A549 (cell line): ENCODE data around the gene CDR2. TPM values are rescaled to one million over a fixed set of nuclear protein-coding genes. Genes with fewer than 3 reads are reported as not detected.
A peak's percentile ranks its signal among the peaks of the same experiment; 100 is the strongest.

Experiments
- ATAC-seq, 2 experiments: fragments of 200-7000 bp in 1 of 2; fragments of >200 bp in 1 of 2; cut with Nextera tagmentation in 1 of 2; cut with Tn5 transposase in 1 of 2; 3 replicates each; pipeline versions ENCODE4 v1.8.0 to v1.9.1; 2018 to 2020; ENCODE audit warnings: mild to moderate bottlenecking in 1 of 2, moderate library complexity in 1 of 2
- CTCF ChIA-PET: fragments of 300-600 bp; sonication (Branson Sonifier 250); formaldehyde crosslinking; extraction: SDS; loops from one replicate; lab custom pipeline; 2021; ENCODE audit warnings: antibody characterized with exemption, inconsistent platforms; lab: Yijun Ruan, JAX
- POLR2A ChIA-PET: fragments of 350-600 bp; formaldehyde crosslinking; extraction: SDS; loops from one replicate; lab custom pipeline; 2021; ENCODE audit warnings: antibody characterized with exemption, inconsistent platforms; lab: Yijun Ruan, JAX
- DNase-seq, 2 experiments: peaks; one replicate each; pipeline versions ENCODE4 v3.0.0 to v3.0.0-alpha.2; 2011 to 2016; ENCODE audit warnings: low read depth in 1 of 2, low spot score in 1 of 2
- FAIRE-seq: peaks from 2 replicates; lab custom pipeline; 2011; peaks lifted over from hg19 to GRCh38; lab: Jason Lieb, UNC
- H3K27ac ChIP-seq, 2 experiments: fragments of >200 bp; sonication (Bioruptor Twin); formaldehyde crosslinking; 3 replicates each; pipeline ENCODE4 v1.5.1; 2016 to 2017
- H3K4me1 ChIP-seq: fragments of >200 bp; sonication (Bioruptor Twin); formaldehyde crosslinking; 3 replicates; pipeline ENCODE4 v1.6.1; 2016
- H3K4me2 ChIP-seq: fragments of >200 bp; sonication (Bioruptor Twin); formaldehyde crosslinking; 3 replicates; pipeline ENCODE4 v1.6.1; 2016
- H3K4me3 ChIP-seq: fragments of >200 bp; sonication (Bioruptor Twin); formaldehyde crosslinking; 3 replicates; pipeline ENCODE4 v1.5.1; 2016
- H3K9me3 ChIP-seq: fragments of >200 bp; sonication (Bioruptor Twin); formaldehyde crosslinking; 3 replicates; pipeline ENCODE4 v1.6.1; 2016
- CHD2 ChIP-seq: fragments of 150-350 bp; IDR thresholded peaks from 2 replicates; pipeline ENCODE4 v1.6.1; 2014; ENCODE audit warnings: low read length; ENCODE audit not compliant: partially characterized antibody
- E2F6 ChIP-seq: IDR thresholded peaks from 2 replicates; pipeline ENCODE4 v1.6.1; 2012; ENCODE audit warnings: low read depth, borderline replicate concordance
- EHF ChIP-seq: fragments of 250-450 bp; sonication (Bioruptor Pico); IDR thresholded peaks from 2 replicates; pipeline ENCODE4 v1.5.0; 2020; ENCODE audit warnings: mild to moderate bottlenecking
- HOXB5 ChIP-seq: fragments of 250-450 bp; sonication (Bioruptor Pico); IDR thresholded peaks from 2 replicates; pipeline ENCODE4 v1.5.0; 2020; ENCODE audit warnings: mild to moderate bottlenecking, moderate library complexity
- JUN ChIP-seq, 2 experiments: fragments of >200 bp; sonication (Bioruptor Twin); formaldehyde crosslinking; IDR thresholded peaks; 2 replicates in 1 of 2; 3 replicates in 1 of 2; pipeline ENCODE4 v1.6.1; 2016 to 2017
- KDM1A ChIP-seq: fragments of 200-600 bp; sonication (generic); IDR thresholded peaks from 2 replicates; pipeline ENCODE4 v1.6.1; 2016; ENCODE audit warnings: low read depth, mild to moderate bottlenecking
- KDM5A ChIP-seq: fragments of 200-600 bp; sonication (generic); IDR thresholded peaks from 2 replicates; pipeline ENCODE4 v1.6.1; 2016; ENCODE audit warnings: antibody characterized with exemption, mild to moderate bottlenecking
- NFE2L2 ChIP-seq: fragments of 150-350 bp; conservative IDR thresholded peaks from 2 replicates; pipeline ENCODE4 v1.6.1; 2014; ENCODE audit warnings: low read length
- PHF8 ChIP-seq: fragments of 200-600 bp; sonication (generic); IDR thresholded peaks from 2 replicates; pipeline ENCODE4 v1.6.1; 2016; ENCODE audit warnings: low read depth, mild to moderate bottlenecking, antibody characterized with exemption, moderate library complexity, borderline replicate concordance
- POLR2A ChIP-seq: IDR thresholded peaks from 2 replicates; pipeline ENCODE4 v1.6.1; 2012; ENCODE audit warnings: mild to moderate bottlenecking, low read length
- TFCP2L1 ChIP-seq: fragments of 250-450 bp; sonication (Bioruptor Pico); IDR thresholded peaks from 2 replicates; pipeline ENCODE4 v1.5.0; 2021; ENCODE audit warnings: mild to moderate bottlenecking
- ZNF302 ChIP-seq: fragments of 250-450 bp; sonication (Bioruptor Pico); IDR thresholded peaks from 2 replicates; pipeline ENCODE4 v1.9.0; 2021; ENCODE audit warnings: inconsistent platforms, mild to moderate bottlenecking, moderate library complexity
- WGBS: methylation state at CpG from one replicate; pipeline ENCODE4 v1.1.6; 2017; ENCODE audit errors: missing lambda C conversion rate; 5-methylcytosine and 5-hydroxymethylcytosine counted together
- polyA minus RNA-seq: library from RNA; depleted of rRNA, polyadenylated mRNA; stranded (reverse); fragments of >200 nt; gene quantifications from 2 replicates; pipeline ENCODE4 v1.2.3, GENCODE V29; 2011; rRNA and poly(A)+ RNA removed
- polyA plus RNA-seq, 4 experiments: library from polyadenylated mRNA; depleted of rRNA in 3 of 4; stranded (reverse); fragments of >200 nt; fragmentation: RNase III in 1 of 4; extraction: RNeasy Plus Mini Kit Qiagen cat#74134 plus additional on column Dnase treatment in 1 of 4; gene quantifications; 2 replicates in 3 of 4; 3 replicates in 1 of 4; pipeline ENCODE4 v1.2.3, GENCODE V29; 2011 to 2017
- TF ChIP-seq, protein P1 (sequence below): fragments of >200 bp; sonication (Bioruptor Twin); formaldehyde crosslinking; IDR thresholded peaks from 3 replicates; pipeline ENCODE4 v1.6.1; 2016
- TF ChIP-seq, protein P2 (sequence below): fragments of 200-600 bp; sonication (generic); IDR thresholded peaks from 2 replicates; pipeline ENCODE4 v1.6.1; 2016; ENCODE audit warnings: antibody characterized with exemption, mild to moderate bottlenecking, moderate library complexity
- TF ChIP-seq, protein P3 (sequence below): IDR thresholded peaks from 2 replicates; pipeline ENCODE4 v1.6.1; 2012
- TF ChIP-seq, protein P4 (sequence below): fragments of 250-450 bp; sonication (Bioruptor Pico); IDR thresholded peaks from 2 replicates; pipeline ENCODE4 v1.5.0; 2020; ENCODE audit warnings: low read depth, mild to moderate bottlenecking, moderate library complexity
- TF ChIP-seq, protein P5 (sequence below): IDR thresholded peaks from 2 replicates; pipeline ENCODE4 v1.6.1; 2012

CDR2 gene
- 38.4 and 44.3 TPM in 2 replicates for polyA plus RNA-seq (2011; rRNA removed)
- 22.3 and 24.0 TPM in 2 replicates for polyA plus RNA-seq (2012; cell fraction: cytosol; rRNA removed)
- 14.1 and 15.6 TPM in 2 replicates for polyA plus RNA-seq (2012; cell fraction: nucleus; rRNA removed)
- polyA plus RNA-seq (2017; fragmentation: RNase III; extraction: RNeasy Plus Mini Kit Qiagen cat#74134 plus additional on column Dnase treatment), result 27.9 to 30.6 TPM (median 29.3 TPM) in 3 replicates
- polyA minus RNA-seq, result 22.7 and 25.3 TPM in 2 replicates

GRCh38 chr16:22374311-22375116 is at the start of gene CDR2:
TSS of gene CDR2 (minus strand) at chr16:22374619. CDS start at chr16:22374309, 310 bp downstream.
- CTCF ChIA-PET, result interaction anchor here (0.7 to 1.4 kb wide), 3 partner anchors 12 to 1079 kb away, joined by 3 to 5 read pairs (median 3); no protein-coding TSS in a partner anchor
- no peak for FAIRE-seq
- TF ChIP-seq HOXB5 (CRISPR knock-in tag) (peak; percentile 64; the same call in 1 of the 2 replicates), POLR2A (peak; percentile 78), CHD2 (no peak), ZNF302 (no peak), EHF (CRISPR knock-in tag) (no peak), KDM1A (no peak), NFE2L2 (no peak), E2F6 (peak; percentile 60; the same call in 1 of the 2 replicates), JUN (IDR thresholded peaks at IDR 0.05) (peak in 1 of 2 experiments; percentile 76; a peak in 2 of 5 replicates), KDM5A (no peak)
- TF ChIP-seq, protein P1, sequence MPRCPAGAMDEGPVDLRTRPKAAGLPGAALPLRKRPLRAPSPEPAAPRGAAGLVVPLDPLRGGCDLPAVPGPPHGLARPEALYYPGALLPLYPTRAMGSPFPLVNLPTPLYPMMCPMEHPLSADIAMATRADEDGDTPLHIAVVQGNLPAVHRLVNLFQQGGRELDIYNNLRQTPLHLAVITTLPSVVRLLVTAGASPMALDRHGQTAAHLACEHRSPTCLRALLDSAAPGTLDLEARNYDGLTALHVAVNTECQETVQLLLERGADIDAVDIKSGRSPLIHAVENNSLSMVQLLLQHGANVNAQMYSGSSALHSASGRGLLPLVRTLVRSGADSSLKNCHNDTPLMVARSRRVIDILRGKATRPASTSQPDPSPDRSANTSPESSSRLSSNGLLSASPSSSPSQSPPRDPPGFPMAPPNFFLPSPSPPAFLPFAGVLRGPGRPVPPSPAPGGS, result peak; percentile 57; the same call in 1 of the 3 replicates
- TF ChIP-seq, protein P2, sequence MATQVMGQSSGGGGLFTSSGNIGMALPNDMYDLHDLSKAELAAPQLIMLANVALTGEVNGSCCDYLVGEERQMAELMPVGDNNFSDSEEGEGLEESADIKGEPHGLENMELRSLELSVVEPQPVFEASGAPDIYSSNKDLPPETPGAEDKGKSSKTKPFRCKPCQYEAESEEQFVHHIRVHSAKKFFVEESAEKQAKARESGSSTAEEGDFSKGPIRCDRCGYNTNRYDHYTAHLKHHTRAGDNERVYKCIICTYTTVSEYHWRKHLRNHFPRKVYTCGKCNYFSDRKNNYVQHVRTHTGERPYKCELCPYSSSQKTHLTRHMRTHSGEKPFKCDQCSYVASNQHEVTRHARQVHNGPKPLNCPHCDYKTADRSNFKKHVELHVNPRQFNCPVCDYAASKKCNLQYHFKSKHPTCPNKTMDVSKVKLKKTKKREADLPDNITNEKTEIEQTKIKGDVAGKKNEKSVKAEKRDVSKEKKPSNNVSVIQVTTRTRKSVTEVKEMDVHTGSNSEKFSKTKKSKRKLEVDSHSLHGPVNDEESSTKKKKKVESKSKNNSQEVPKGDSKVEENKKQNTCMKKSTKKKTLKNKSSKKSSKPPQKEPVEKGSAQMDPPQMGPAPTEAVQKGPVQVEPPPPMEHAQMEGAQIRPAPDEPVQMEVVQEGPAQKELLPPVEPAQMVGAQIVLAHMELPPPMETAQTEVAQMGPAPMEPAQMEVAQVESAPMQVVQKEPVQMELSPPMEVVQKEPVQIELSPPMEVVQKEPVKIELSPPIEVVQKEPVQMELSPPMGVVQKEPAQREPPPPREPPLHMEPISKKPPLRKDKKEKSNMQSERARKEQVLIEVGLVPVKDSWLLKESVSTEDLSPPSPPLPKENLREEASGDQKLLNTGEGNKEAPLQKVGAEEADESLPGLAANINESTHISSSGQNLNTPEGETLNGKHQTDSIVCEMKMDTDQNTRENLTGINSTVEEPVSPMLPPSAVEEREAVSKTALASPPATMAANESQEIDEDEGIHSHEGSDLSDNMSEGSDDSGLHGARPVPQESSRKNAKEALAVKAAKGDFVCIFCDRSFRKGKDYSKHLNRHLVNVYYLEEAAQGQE, result no peak
- TF ChIP-seq, protein P3, sequence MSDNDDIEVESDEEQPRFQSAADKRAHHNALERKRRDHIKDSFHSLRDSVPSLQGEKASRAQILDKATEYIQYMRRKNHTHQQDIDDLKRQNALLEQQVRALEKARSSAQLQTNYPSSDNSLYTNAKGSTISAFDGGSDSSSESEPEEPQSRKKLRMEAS, result peak; percentile 68
- TF ChIP-seq, protein P4, sequence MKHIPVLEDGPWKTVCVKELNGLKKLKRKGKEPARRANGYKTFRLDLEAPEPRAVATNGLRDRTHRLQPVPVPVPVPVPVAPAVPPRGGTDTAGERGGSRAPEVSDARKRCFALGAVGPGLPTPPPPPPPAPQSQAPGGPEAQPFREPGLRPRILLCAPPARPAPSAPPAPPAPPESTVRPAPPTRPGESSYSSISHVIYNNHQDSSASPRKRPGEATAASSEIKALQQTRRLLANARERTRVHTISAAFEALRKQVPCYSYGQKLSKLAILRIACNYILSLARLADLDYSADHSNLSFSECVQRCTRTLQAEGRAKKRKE (CRISPR knock-in tag), result 0 out of 2 replicates have a peak, but pooled peaks have one; percentile 6
- TF ChIP-seq, protein P5, sequence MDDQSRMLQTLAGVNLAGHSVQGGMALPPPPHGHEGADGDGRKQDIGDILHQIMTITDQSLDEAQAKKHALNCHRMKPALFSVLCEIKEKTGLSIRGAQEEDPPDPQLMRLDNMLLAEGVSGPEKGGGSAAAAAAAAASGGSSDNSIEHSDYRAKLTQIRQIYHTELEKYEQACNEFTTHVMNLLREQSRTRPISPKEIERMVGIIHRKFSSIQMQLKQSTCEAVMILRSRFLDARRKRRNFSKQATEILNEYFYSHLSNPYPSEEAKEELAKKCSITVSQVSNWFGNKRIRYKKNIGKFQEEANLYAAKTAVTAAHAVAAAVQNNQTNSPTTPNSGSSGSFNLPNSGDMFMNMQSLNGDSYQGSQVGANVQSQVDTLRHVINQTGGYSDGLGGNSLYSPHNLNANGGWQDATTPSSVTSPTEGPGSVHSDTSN, result peak; percentile 99

DNA sequence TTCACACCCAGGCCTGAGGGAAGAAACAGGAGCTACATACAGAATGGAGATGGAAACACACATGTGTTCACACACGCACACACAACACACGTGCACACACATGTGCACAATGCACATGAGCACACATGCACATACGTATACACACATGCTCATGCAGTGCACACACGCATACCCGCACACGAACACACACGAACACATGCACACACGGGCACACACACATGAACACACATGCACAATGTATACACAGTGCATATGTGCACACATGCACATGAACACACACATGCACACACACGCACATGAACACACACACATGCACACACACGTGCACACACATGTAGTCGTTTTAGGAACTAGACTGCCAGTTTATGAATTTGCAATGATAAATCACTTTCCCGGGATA is 49.3 kb upstream of the CDR2 start:
- CTCF ChIA-PET, result no interaction called here
- DNase-seq (no peak), ATAC-seq (no peak), FAIRE-seq (no peak)
- TF ChIP-seq TFCP2L1 (CRISPR knock-in tag), result no peak
- no peak for TF ChIP-seq PHF8
- no peaks in the 10 kb centered on the region for H3K4me1 ChIP-seq
- no peaks in the 10 kb centered on the region for H3K9me3 ChIP-seq
- 96% methylated on average over 12 of the region's 12 CpGs for WGBS
- H3K4me2 ChIP-seq, result no peak overlapping the region
- no peak overlapping the region for H3K4me3 ChIP-seq
- no peak overlapping the region for H3K27ac ChIP-seq
- POLR2A ChIA-PET, result no interaction called here

More at GRCh38 chr16:22374311-22375116, at the start of gene CDR2:
- H3K9me3 ChIP-seq, result no peaks in the 10 kb centered on the region
- H3K4me3 ChIP-seq, result peak within 1 kb of the TSS; percentile 88
- POLR2A ChIA-PET, result no interaction called here
- peak; percentile 89 to 96 for ATAC-seq
- WGBS, result 2% methylated on average over 45 of the region's 96 CpGs
- peak within 1 kb of the TSS; percentile 95 for H3K4me2 ChIP-seq
- peaks cover 36% of the 10 kb centered on the region for H3K4me1 ChIP-seq
- peak within 1 kb of the TSS; percentile 86 to 90 for H3K27ac ChIP-seq
- DNase-seq, result peak; percentile 93 to 96
